Stomach (tissue), 4 donors: ENCODE results near the gene POC1B.

ENCODE experiments used
- CTCF ChIP-seq, 7 experiments: fragments of 450-650 bp in 4 of 7; fragments of 200-600 bp in 3 of 7; sonication (generic) in 3 of 7; IDR thresholded peaks; one replicate each; pipeline ENCODE4 v1.5.1; 2016 to 2019; ENCODE audit warnings: antibody characterized with exemption in 7 of 7, control low read depth in 2 of 7, mild to moderate bottlenecking in 1 of 7
- EP300 ChIP-seq: sonication (generic); formaldehyde crosslinking; IDR thresholded peaks from one replicate; pipeline ENCODE4 v1.6.1; 2017; ENCODE audit warnings: antibody characterized with exemption
- POLR2A ChIP-seq, 4 donors: fragments of 450-650 bp; IDR thresholded peaks; one replicate each; pipeline ENCODE4 v1.6.1; 2016; ENCODE audit warnings: antibody characterized with exemption in 4 of 4, control low read depth in 2 of 4, mild to moderate bottlenecking in 1 of 4, moderate library complexity in 1 of 4
- POLR2AphosphoS5 ChIP-seq, 3 donors: sonication (generic); formaldehyde crosslinking; IDR thresholded peaks; one replicate each; pipeline ENCODE4 v1.6.1; 2016; ENCODE audit warnings: antibody characterized with exemption in 3 of 3

GRCh38 chr12:89400415-89400814 is 125.4 kb downstream of the POC1B start:
- TF ChIP-seq CTCF (IDR thresholded peaks at IDR 0.05) = no peak
- TF ChIP-seq POLR2A (IDR thresholded peaks at IDR 0.05) = no peak
- TF ChIP-seq POLR2AphosphoS5 (IDR thresholded peaks at IDR 0.05) = no peak
- no peak for TF ChIP-seq EP300
